CD4-positive, alpha-beta T cell treated with Interleukin-10 for 1 hour (primary cell): ENCODE data around the gene DHX58.

Experiments
- DNase-seq: peaks from one replicate; pipeline ENCODE4 v3.0.0-alpha.2; 2020

DHX58 gene

DNA sequence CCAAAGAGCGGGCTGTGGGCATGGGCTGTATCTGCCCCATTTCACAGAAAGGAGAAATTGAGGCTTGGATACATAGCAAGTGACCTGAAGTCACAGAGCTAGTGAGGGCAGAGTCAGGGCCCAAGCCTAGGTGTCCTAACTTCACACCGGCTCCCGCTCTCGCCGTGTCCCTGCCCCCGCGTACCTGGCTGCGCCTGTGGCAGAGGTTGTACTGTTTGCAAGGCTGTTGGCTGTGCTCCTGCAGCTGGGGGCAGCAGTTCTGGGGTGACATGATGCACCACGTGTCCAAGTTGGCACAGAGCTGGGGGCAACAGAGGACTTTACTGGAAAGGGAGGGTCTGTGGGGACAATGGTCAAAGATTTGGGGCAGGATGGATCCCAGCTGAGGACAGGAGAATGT is 3.4 kb downstream of the DHX58 start:
- no peak for DNase-seq

DNA sequence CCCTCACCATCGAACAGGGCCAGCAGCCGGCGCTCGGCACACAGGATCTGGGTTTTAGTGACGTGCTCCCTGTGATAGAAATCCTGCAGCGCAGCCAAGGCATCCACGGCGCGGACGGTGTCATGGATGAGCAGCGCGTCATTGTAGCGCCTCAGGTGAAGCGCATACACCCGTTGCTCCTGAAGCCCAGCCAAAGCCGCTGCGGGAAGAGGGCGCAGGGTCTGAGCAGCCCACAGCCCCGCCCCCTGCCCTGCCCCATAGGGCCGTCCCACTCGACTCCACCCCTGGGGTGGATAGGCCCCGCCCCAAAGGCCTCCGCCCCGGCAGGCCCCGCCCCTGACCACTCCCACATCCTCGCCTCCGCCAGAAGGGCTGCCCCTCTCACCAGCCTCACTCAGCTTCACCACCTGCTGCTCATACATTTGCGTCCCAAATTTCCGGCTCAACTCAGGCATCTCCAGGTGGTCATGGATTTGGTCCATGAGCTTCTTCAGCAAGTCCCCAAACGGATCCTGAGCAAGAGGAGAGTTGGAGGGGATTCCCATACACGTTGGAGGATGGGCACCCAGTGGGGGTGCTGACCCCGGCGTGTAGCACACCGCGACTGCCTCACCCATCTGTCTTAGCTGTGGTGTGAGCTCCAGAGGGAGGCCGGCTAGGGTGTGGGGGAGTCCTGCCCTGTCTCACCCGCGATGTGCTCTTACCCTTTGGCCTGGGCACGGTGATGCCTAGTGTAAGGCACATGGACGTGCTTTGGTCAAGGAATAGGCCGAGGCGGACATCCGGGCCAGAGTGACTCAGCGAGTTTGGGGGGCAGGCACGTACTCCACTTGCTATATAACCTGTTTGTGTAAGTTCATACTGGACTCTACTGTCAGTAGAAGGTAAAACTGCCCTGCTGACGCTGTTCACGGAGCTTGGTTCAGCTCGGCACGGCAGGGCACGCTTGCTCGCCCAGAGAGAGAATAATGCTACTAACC is 4.6 kb downstream of the DHX58 start:
- peak; percentile 92 for DNase-seq

DNA sequence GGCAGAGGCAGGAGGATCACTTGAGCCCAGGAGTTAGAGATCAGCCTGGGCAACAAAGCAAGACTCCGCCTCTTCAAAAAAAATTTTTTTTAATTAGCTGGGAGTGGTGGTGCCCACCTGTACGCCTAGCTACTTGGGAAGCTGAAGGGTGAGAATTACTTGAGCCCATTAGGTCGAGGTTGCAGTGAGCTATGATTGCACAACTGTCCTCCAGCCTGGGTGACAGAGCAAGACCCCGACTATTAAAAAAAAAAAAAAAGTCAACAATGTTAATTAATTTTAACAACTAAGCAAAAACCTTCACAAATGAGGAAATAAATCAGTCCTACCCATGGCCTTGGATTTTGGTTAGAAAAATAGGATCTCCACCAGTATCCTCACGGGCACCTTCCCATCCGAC is 5.4 kb downstream of the DHX58 start:
- no peak for DNase-seq

- DNase-seq, result no peak
These were observed 6.5 kb downstream of the DHX58 start for GRCh38 chr17:42106009-42106408.

DNA sequence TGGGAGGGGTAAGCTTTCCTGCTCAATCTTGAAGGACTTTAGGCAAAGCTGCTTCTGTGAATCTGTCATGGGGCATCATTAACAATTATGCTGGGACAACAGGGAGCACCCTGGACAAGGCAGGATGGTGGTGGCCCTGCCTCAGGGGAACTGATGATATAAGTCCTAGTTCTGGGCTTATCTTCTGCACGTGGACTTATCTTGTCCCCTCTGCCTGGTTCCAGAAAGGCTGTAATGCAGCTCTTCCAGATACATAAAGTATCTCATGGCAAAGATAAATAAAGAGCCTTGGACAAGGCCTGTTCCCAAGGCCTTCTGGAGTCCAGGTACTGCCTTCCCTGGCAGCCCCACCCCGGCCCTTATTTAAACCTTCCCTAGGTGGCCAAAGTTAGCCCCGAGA is 8.2 kb downstream of the DHX58 start:
- DNase-seq, result no peak

GRCh38 chr17:42103221-42103954 is 9.1 kb downstream of the DHX58 start:
- DNase-seq, result no peak

DNA sequence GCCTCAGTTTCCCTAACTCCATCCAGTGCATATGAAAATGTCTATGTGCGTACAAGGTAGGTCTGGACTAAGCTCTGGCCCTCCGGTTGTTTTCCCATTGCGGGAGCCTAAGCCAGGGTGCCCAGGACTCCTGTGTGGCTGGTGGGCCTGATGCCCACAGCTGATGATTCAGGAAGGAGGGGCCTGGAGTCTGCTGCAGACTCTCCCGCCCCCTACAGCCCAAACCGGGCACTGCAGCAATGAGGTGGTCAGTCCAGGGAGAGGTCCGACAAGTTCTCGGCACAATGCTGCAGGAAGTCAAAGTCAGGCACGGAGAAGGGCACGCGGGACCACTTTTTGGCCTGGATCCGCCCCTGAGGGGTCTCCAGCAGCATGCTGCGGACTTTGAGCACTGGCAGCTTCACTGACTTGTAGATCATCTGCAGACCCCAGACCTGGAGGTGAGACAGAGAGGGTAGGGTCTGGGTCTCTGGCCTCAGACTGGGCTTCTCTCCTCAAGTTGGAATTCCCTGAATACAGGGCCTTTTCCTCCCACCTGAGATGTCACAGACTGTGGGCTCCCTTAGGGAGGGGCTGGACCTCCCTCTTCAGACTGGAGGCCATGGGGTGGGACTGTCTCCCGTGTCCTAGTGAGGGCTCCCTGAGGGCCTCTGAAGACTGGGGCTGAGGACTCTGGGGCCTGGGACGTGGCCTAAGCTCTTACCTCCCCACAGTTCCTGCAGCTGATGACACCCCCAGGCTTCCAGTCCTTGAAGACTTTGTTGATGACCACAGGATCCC is 10.8 kb downstream of the DHX58 start:
- peak; percentile 67 for DNase-seq

- DNase-seq, result no peak
These were observed 13.6 kb downstream of the DHX58 start for GRCh38 chr17:42098730-42099399.

GRCh38 chr17:42097691-42098631 is 14.6 kb downstream of the DHX58 start, which contains the start of gene ZNF385C:
ZNF385C (minus strand) TSS chr17:42098473; CDS start chr17:42063056, 35,417 bp downstream.
- peak; percentile 53 for DNase-seq

DNA sequence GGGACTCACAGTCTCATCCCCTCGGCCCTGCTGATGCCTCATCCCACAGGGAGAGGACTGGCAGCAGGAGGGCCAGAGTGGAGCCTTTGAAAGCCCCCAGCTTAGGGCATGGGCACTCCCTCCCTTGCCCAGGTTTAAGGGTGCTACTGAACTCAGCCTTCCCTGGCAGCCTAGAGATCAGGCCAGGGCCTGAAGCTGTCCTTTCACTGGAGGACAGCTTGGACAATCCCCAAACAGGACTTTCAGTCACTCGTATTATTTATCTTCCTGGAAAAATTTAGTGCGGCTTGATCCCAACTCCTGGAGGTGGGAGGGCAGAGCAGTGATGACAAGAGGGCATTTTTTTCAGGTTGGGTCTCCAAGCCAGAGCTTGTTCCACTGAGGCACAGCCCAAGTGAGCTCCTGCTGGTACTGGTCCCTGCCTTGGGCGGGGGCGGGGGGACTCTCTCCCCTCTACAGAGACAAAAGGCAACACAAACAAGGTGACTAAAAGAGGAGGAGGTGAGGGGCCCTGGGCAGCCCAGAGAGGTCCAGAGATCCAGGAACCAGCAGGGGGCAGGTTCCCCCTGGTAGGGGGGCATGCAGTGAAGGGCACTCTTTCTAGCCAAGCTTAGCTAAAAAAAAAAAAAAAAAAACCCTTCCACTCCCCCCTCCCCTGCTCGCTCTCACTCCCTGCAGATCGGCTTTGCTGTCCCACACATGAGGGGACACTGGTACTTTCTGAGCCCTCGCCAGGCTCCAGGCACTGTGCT is 16.0 kb downstream of the DHX58 start:
- DNase-seq, result no peak

DNA sequence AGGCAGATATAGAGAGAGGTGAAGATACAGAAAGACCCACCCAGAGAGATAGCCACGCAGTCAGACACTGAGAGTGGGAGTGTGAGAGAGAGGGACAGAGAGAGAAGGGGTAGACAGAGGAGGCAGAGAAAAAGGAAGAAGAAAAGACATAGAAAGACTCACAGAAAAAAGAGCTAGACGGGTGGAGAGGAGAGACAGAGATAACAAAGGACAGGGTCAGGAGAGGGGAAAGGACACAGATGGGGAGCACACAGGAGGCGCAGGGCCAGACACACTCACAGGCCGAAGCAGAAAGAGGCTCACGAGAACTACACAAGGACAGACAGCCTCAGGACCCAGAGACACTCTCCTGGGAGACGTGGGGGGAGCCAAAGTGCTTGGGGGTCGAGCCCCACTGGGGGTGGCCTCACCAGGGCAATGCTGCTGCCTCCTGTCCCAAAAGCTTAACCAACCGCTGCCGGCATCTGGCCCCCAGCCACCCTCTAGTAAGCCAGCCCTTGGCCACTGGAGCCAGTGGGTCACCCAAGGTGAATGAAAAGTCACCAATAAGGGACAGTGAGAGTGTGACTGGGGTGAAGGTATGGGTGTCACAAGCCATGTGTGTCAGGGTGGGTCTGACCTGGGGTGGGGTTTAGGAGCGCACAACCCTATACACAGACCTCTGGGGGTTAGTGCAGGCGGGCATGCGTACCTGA is 18.0 kb downstream of the DHX58 start:
- DNase-seq, result no peak

GRCh38 chr17:42092939-42093338 is 19.6 kb downstream of the DHX58 start:
- DNase-seq, result no peak

GRCh38 chr17:42090964-42091790 is 21.3 kb downstream of the DHX58 start:
- no peak for DNase-seq

- DNase-seq, result no peak
These were observed 23.8 kb downstream of the DHX58 start for GRCh38 chr17:42088736-42089135.

GRCh38 chr17:42087736-42088705 is 24.5 kb downstream of the DHX58 start:
- no peak for DNase-seq

GRCh38 chr17:42087042-42087701 is 25.3 kb downstream of the DHX58 start:
- no peak for DNase-seq

- no peak for DNase-seq
These were observed 30.9 kb downstream of the DHX58 start for GRCh38 chr17:42081516-42082129.
